ENCODE results near the gene PUS3.
A peak's percentile ranks its signal among the peaks of the same experiment; 100 is the strongest.
"Not testable (repeated sequence)": the region's sequence is repeated elsewhere in the genome, so short reads cannot be mapped to it uniquely, and the experiment has no call there.

The PUS3 gene

DNA sequence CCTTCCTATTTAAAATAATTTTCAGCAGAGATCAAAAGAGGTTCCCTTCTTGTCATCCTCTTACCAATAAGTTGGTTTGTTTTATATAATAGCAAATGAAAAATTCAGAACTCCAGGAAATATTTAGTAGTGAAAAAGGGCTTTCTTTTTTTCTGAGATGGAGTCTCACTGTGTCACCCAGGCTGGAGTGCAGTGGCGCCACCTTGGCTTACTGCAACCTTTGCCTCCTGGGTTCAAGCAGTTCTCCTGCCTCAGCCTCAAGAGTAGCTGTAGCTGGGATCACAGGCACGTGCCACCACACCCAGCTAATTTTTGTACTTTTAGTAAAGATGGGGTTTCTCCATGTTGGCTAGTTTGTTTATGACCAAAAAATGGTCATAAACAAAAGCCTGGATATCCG is 11.6 kb upstream of the PUS3 start:
- not testable (repeated sequence) for DNase-seq

DNA sequence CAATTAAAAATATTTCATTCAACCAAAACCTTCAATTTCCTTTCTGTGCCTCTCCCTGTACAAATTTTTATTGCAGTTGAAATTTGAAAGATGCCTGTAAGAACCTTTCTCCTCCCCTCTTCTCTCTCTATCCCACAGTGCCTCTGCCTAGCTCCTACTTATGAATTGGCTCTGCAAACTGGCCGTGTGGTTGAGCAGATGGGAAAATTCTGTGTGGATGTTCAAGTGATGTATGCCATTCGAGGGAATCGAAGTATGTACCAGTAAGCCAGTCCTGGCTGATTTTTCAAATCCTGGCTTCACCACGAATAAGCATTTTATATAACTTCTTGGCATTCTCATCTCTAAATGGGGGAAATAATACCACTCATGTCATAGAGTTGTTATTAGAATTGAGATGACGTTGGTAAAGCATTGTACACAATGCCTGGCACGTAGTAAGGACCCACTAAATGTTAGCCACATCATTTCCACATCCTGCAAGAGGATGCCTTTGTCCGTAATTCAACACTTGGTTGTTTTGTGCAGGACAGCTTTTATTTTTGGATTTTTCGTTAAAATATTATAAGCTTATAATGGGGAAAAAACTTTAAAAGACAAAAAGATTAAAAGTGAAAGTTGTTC is 7.3 kb upstream of the PUS3 start:
- no peak for DNase-seq

DNA sequence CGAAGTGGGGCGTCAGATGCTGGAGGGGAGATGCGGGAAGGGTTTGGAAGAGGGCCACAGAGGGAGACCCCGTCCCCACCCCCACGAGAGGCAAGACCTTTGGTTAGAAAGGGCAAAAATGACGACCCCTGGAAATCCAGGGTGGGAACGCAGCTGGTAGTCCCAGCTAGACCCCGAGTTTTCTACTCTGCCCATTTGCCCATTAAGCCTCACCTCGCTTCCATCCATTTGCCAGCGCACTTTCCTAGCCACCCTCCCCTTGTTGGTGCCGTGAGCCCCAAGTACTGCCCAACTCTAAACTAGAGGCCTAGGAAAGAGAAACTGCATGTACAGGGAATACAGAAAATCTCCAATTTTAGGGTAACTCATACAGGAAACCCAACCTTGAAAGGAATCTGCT is 1.7 kb upstream of the PUS3 start:
- no peak for DNase-seq

DNA sequence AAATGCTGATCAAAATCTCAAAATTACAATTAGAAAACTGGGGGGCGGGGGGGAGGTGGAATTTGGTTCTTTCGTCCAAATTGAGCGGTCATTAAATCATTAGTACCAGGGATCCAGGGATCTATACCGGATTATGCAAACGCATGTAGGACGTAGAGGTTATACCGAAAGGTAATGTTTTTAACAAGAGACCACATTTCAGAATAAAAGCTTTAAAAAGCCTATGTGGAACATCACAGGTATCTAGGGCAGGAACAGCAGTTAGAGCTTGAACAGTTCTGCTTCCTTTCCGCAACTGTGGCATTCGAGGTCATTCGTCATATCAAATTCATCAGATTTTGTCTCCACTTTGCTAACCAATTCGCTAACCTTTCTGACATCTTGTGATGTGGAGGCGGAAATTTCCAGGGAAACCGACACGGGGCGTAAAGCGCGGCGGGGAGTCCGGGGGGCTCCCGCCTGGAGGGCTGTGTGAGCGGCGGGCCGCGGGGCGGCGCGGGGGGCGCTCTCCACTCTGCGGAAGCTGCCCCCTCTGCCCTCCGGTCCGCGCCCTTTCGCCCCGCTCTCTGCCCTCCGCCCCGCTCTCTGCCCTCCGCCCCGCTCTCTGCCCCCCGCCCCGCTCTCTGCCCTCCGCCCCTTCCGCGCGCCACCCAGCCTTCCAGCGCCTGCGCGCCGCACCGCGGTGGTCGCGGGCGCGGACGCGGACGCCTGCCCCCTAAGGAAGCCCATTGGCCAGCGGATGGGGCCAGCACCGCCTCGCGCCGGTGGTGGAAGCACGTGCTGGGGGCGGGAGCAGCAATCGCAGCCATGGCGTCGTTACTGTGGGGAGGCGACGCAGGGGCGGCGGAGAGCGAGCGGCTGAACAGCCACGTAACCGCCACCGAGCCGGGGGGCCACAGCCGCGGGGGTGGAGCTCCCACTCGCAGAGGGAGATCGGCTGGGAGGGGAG is 979 bp upstream of the PUS3 start, which contains the start of gene DDX25:
TSS of gene DDX25 (plus strand) at position 798 of the 949 bp plus-strand sequence. CDS start at position 808, 10 bp downstream.
- DNase-seq: no peak

DNA sequence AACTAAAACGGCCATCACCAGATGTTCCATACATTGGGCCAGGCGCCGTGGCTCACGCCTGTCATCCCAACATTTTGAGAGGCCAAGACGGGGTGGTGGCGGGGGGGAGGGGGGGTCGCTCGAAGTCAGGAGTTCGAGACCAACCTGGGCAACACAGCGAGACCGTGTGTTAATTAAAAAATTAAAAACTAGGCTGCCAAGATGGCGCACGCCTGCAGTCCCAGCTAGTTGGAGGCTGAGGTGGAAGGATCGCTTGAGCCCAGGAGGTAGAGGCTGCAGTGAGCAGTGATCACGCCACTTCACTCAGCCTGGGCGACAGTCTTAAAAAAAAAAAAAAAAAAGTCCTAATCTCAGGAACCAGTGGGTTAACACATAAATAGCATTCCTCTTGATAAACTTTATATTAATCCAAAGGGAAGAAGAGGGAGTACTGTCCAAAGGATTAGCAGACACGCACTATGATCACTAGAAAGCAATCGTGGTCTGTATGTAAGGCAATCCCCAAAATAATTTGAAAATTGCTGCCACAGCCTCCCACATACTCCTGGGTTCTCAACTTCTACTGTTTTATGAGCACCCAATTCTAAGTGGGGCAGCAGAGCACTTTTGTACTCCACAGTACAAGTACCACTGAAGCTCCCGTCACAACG is 604 bp downstream of the PUS3 start:
- DNase-seq: no peak

DNA sequence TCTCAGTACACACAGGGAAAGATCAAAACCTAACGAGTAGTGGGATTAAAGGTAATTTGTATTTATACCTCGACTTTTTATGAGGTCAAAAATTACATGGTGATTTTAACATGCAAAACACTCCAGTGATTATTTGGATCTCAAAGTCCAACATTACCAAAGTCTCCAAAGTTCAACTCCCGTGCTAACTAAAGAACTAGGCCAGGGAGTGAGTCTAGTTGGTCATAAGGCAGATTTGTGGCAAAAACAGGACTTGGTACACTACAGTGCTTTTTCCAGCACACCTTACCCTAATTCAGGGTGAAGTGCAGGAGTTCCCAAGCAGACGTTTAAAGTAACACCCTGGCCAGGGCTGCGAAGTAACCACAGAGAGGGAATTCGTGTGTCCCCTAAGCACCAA is 1.1 kb downstream of the PUS3 start:
- no peak for DNase-seq

DNA sequence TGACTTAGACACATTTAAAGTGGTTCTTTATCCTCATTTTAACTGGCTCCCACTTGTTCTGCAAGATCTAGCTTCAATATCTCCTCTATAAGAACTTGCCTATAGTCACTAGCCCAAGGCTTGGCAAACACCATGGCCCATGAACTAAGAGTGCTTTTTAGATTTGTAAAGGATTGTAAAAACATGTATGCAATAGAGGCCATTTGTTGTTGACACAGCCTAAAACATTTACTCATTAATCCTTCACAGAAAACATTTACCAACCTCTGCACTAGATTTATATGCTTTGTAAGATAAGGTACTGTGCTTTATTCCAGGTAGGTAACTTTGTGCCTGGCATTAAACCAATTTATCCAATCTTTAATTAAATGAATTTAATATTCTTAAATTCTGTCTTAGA is 10.0 kb downstream of the PUS3 start:
- DNase-seq: no peak

DNA sequence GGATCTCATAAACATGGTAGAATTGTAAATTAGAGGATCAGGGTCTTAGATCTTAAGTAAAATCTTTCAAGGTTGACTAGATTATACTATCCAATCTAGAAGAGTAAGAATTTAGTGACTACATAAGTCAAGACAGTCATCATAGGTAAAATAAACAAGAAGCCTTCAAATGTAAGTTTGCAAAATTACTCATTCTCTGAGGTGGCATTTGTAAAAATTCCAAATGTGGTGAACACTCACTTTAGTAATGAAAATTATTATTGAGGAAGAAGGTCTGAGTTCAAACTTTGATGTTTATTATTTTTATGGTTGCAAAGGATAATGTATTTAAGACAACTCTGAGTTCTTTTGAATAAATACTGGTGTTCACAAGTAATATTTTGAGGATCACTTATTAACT is 10.9 kb downstream of the PUS3 start:
- no peak for DNase-seq

DNA sequence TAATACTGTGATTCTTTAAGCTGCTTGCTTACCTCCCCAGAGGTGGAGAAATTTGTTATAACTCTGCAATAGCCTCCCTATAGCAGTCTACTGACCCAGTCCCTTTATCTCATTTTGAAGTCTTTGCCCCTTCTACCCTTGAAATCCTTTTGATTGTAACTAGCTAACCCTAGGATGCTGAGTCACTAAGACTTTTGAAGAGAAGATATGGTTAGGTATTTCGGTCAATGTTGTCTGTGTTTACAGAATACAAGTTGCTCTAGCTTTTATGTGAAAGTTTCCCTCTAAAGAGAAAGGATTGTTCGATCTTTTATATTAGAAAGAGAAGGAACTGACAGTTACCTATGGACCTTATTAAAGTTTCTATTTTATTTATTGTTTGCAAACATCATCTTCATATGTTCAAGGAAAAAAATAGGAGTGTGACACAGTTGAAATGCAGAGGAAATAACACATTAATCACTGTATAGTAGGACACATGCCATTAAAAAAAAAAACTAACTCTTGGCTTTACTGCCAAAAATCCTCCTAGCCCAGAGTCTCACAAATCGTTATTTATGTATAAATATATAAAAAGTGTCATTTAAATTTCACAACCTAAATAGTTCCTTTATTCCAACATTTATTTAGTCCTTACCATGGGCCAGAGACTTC is 12.4 kb downstream of the PUS3 start:
- no peak for DNase-seq

DNA sequence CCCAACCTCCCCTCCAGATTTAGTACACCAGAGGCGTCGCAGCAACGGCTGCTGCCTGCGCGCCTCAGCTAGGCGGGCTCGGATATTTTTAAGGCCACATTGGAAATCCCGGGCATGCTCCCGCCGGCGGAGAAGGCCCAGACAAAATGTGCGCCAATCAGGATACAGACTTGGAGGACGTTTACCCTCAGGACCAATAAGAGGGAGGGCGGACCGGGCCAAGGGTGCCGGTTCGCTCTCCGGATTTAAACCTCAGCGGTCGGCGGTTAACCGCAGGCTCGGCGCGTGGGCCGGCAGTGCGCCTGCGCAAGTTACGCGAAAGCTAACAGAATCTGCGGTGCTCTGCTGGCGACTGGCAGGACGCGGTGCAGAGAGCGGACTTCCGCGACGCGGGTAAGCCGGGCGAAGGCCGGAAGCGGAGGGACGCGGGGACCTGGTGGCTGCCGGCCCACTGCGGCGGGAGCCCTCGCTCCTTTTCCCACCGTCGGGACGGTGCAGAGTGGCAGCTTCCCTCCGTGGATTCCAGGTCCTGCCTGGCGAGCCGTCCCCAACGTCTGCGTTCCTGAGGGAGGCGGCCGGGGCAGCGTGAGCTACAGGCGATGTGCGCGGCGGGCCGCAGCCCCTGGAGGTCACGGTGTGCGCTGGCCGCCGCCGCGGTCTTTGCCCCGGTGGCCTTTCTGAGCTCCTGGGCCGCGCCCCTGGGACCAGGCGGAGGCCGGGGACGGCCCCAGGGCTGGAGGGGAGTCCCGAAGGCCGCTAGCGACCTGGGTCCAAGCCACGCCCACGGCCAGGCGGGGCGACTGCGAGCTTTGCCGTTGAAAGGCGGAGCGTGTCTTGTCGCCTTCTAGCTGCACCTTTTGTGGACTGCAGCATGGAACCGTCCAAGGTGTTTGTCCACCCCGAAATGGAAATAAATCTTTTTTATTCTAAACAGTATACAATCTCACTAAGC is 15.4 kb downstream of the PUS3 start, which contains the start of gene HYLS1:
TSS of gene HYLS1 (plus strand) at position 296 of the 952 bp plus-strand sequence. CDS start 11,701 bp downstream, outside the sequence.
- DNase-seq: peak; percentile 95

DNA sequence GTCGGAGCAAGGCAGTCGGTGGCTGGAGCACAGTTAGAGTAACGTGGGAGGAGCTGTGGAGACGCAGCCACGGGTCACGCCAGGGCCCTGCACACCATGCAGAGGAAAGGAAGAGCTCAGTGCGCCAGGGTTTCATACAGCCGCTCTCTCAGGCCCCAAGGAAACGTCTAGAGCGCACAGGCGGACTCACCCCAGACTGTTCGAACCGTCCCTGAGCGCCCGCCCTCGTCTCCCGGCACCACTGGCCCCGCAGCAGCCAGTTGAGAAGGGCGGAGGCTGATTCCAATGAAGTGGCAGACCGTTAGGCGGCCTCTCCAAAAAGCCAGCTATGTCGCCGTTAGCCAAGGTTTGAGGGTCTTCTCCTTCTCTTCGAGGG is 16.0 kb downstream of the PUS3 start:
- no peak for DNase-seq

DNA sequence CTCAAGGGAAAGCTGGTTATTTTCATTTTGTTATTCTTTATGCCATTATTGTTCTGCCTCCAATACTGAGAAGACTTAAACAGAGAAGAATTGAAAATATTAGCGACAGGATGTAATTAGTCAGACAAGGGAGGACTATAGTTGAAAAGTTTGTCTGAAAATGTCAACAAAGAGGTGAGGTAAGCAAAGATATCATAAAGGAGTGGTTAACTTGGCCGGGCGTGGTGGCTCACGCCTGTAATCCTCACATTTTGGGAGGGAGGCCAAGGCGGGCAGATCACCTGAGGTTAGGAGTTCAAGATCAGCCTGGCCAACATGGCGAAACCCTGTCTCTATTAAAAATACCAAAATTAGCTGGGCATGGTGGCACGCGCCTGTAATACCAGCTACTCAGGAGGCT is 19.6 kb downstream of the PUS3 start:
- DNase-seq: no peak

DNA sequence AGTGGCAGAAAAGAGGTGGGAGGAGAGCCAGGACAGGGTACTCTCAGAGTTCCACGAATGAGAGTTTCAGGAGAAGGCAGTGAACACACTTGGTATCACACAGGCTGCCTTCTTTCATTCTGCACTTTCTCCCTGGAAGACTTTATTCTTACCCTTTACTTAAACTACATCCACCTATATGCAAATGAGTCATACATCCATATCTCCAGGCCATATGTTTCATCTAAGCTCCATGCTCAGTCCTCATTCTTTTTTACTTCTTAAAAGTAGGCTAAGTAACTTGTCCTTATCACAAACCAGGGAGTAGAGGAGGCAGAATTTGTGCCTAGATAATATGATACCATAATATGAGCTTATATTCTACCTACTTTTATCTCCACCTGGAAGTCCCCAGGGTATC is 21.7 kb downstream of the PUS3 start:
- no peak for DNase-seq

DNA sequence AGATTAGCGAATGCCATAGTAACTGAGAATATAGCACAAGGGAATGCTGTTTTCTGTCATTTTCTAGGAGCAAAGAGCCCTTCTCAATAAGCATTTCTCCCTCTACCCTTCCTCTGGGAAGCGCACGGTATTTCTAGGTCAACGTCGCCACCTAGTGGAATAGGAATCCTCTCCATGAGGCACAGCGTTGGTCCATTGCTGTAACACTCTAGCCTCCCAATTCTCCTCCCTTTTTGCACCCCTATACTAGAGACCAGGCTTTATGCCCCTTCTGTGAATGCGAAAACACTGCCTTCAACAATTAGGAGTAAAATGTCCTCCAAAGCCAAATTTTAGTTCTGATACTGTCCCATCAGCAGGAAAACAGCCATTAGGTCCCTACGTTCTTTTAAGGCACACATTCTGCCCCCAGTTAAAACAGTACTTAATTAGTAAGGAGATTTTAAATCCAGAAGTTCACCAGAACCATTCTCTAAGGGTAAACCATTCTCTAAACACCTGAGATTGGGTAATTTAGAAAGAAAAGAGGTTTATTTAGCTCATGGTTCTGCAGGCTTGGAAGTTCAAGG is 28.4 kb downstream of the PUS3 start:
- DNase-seq: peak; percentile 16

DNA sequence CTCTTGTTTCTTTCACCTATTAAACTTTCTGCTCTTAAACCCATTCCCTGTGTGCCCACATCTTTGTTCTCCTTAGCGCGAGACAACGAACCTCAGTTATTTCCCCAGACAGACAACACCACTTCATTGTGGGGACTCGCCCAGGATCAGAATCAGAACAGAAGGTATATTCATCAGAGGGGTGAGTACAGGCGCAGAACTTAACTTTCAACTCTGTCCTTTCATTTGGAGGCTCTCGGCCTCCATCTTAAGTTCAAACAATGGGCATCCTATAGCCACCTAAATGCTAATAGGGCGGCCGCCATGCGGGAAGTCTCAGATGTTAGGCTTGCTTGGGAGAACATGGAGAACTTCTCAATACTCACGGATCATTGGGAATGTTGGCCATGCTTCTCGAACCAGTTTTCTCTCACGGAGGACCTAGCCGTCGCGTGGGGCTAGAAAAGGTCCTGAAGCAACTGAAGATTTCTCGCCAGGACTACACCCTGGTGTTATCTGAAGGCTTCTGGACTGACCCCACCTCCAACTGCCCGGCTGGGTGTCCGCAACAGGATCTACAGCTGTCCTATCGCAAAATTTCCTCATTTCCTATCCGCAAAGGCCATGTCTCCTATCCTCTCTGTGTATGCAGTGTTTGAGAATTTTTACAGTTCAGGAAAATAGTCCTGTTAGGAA is 29.0 kb downstream of the PUS3 start:
- no peak for DNase-seq

DNA sequence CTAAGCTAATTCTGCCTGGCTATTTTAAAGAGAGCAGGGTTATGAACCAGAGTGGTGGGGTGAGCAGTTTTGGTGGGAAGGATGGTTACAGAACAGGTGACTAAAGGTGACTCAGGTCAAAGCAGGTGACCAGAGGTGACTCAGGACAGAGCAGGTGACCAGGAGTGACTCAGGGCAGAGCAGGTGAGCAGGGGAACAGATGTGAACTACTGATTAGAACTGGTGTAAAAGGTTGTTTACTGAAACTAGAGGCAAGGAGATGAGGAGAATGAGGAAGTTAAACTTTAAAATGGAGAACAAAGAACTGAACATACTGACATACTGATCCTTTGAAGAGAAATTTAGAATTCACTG is 30.9 kb downstream of the PUS3 start:
- no peak for DNase-seq

DNA sequence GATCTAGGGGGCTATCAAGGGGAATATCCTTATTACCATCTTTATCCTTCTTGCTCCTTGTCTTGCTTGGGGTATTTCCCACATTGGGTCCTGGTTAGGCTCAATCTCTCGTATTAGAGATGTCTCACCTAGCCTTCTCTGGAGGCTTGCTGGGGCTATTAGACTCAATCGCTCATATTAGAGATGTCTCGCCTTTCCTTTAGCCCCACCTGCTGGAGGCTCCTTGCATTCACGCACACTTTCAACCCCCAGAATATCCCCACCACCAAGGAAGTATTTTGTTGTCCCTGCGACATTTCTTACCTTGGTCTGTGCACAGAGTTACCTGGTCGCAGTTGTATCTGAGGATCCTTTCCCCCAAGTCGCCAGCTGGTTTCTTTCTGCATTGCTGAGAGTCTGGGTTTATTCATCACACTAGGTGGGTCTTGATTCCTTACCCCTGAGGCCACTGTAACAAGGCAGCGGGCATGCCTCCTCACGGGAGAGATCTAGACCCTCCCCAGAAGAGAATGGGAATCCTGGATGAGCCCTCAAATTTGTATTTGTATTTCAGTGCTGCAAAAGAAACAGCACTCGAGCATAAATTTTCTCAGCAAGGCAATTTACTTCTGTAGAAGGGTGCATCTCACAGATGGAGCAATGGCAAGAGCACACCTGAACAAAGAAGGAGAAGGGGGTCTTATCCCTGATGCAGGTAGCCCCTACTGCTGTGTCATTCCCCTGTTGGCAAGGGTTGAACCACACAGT is 31.4 kb downstream of the PUS3 start:
- no peak for DNase-seq

DNA sequence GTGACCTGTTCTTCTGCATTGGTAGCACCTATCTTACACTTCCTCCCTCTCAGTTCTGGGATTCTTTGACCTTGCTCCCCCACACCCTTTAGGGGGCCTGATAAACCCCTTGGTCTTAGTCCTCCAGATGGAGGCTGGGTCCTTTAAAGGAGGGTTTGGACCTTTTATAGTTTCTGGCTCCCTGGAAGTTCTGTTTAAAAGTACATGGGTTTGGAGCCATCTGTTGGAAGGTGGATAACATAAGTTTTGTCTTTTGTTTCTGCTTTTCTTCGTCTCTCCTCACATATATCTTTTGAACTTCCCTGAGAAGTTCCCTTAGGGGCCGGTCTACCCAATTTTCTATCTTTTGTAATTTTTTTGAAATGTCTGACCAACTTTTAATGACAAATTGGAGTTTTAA is 33.5 kb downstream of the PUS3 start:
- no peak for DNase-seq

DNA sequence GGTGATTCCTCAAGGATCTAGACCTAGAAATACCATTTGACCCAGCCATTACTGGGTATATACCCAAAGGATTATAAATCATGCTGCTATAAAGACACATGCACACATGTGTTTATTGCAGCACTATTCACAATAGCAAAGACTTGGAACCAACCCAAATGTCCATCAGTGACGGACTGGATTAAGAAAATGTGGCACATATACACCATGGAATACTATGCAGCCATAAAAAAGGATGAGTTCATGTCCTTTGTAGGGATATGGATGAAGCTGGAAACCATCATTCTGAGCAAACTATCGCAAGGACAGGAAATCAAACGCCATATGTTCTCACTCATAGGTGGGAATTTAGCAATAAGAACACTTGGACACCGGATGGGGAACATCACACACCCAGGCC is 37.7 kb downstream of the PUS3 start:
- not testable (repeated sequence) for DNase-seq

DNA sequence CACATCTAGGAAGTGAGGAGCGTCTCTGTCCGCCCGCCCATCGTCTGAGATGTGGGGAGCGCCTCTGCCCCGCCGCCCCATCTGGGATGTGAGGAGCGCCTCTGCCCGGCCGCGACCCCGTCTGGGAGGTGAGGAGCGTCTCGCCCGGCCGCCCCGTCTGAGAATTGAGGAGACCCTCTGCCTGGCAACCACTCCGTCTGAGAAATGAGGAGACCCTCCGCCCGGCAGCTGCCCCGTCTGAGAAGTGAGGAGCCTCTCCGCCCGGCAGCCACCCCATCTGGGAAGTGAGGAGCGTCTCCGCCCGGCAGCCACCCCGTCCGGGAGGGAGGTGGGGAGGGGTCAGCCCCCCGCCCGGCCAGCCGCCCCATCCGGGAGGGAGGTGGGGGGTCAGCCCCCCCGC is 40.2 kb downstream of the PUS3 start:
- not testable (repeated sequence) for DNase-seq

All from CD4-positive, alpha-beta T cell treated with Interferon gamma for 1 hour (primary cell).